ENCODE data around the gene TMIE. TPM values are rescaled to one million over a fixed set of nuclear protein-coding genes. Genes with fewer than 3 reads are reported as not detected.

Gene TMIE
- total and polyA plus RNA-seq, 2 of the 13 experiments (the other 11 are each of a cell fraction or from before 2014, with no cell fraction given): not detected

GRCh38 chr3:46717447-46718231 lies 16.4 kb downstream of the TMIE start, which contains the start of gene PRSS50:
Gene PRSS50, minus strand, starts transcription at chr3:46717869. Its CDS starts 45 bp downstream, at chr3:46717824.
- ChIA-PET CTCF (ENCODE audit: low intra/inter-chr PET ratio, low total read pairs) (no interaction called here), POLR2A (no interaction called here)
- WGBS (ENCODE audit: low lambda C conversion rate): 61% methylated on average over 24 of the region's 61 CpGs
- Histone ChIP-seq H3K4me1 (ENCODE audit: insufficient read depth, low read length) (no peaks in the 10 kb centered on the region), H3K4me3 (replicated peaks in 1 of 3; ENCODE audit: insufficient read depth in 1 of 3, low read depth in 2 of 3, low read length in 3 of 3) (no peak within 1 kb of the TSS), H3K4me2 (ENCODE audit: low read depth, low read length) (no peak within 1 kb of the TSS), H4K20me1 (ENCODE audit: insufficient read depth, low read length) (no peaks in the 10 kb centered on the region), H3K36me3 (replicated peaks in 1 of 2; ENCODE audit: control insufficient read depth in 1 of 2, insufficient read depth in 2 of 2, low read length in 2 of 2) (no peaks in the 10 kb centered on the region), H3K9ac (ENCODE audit: insufficient read depth, low read depth, low read length) (no peak within 1 kb of the TSS), H3K9me3 (ENCODE audit: low read length) (no peaks in the 10 kb centered on the region), H3K27ac (ENCODE audit: extremely low read length, insufficient read depth, low read length) (no peak within 1 kb of the TSS), H3K79me2 (ENCODE audit: insufficient read depth, low read length) (no peaks in the 10 kb centered on the region), H2AFZ (ENCODE audit: low read length) (no peak within 1 kb of the TSS), H3K27me3 (ENCODE audit: control insufficient read depth in 1 of 2, insufficient read depth in 2 of 2, low read length in 2 of 2) (peaks cover 4% of the 10 kb centered on the region in 2 experiments; a peak in 3 of 5 replicates)
- no peak for FAIRE-seq
- TF ChIP-seq EHMT2 (IDR thresholded peaks at IDR 0.05; ENCODE audit: borderline replicate concordance, low read depth, low read length) (no peak), ETS1 (CRISPR knock-in tag; IDR thresholded peaks at IDR 0.05) (no peak), GTF3A (CRISPR knock-in tag; conservative IDR thresholded peaks at IDR 0.05) (no peak), ZNF281 (CRISPR knock-in tag; IDR thresholded peaks at IDR 0.05; ENCODE audit: borderline replicate concordance) (no peak), HMG20A (CRISPR knock-in tag; IDR thresholded peaks at IDR 0.05; ENCODE audit: borderline replicate concordance) (no peak), CTCF (CRISPR knock-in tag; IDR thresholded peaks at IDR 0.05) (peak; percentile 36; the same call in 1 of the 2 replicates), HNRNPLL (IDR thresholded peaks at IDR 0.05; ENCODE audit: low read depth, low read length, poor library complexity, severe bottlenecking) (peak; percentile 12), ZBTB33 (CRISPR knock-in tag; IDR thresholded peaks at IDR 0.05) (peak; percentile 83), ZNF710 (CRISPR knock-in tag; IDR thresholded peaks at IDR 0.05; ENCODE audit: borderline replicate concordance) (no peak), TCF7 (IDR thresholded peaks at IDR 0.05; ENCODE audit: low read depth) (no peak)
- in situ Hi-C loops (cut with HindIII; ENCODE audit: extremely low pct_ligation_motif_present, low pct_unique_long_range_greater_than_20kb): no loop called here
- no peak for DNase-seq (ENCODE audit: low spot score)
- ATAC-seq: peak; percentile 70
- intact Hi-C loops (cut with micrococcal nuclease; ENCODE audit: unreplicated experiment): no loop called here
- BruUV-seq (replicated peaks): no TSS peak
